SKM-1 (cell line): Measurements from ENCODE around the gene HIF1A.
"Not testable (repeated sequence)": the region's sequence is repeated elsewhere in the genome, so short reads cannot be mapped to it uniquely, and the experiment has no call there.

ENCODE experiments used
- DNase-seq: peaks from one replicate; lab custom pipeline; 2025; ENCODE audit not compliant: unreplicated experiment; lab: John Stamatoyannopoulos, UW

HIF1A gene

GRCh38 chr14:61746346-61746745 is 51.0 kb downstream of the HIF1A start:
- not testable (repeated sequence) for DNase-seq

GRCh38 chr14:61746881-61747280 is 51.6 kb downstream of the HIF1A start:
- DNase-seq = no peak

GRCh38 chr14:61747342-61747741 is 52.0 kb downstream of the HIF1A start:
- DNase-seq = no peak

GRCh38 chr14:61749264-61749663 is 54.0 kb downstream of the HIF1A start:
- no peak for DNase-seq

GRCh38 chr14:61749867-61750266 is 54.6 kb downstream of the HIF1A start:
- DNase-seq = no peak

- peak; percentile 35 for DNase-seq
Observed at GRCh38 chr14:61750708-61751474, 55.6 kb downstream of the HIF1A start.

GRCh38 chr14:61751475-61751989 is 56.2 kb downstream of the HIF1A start:
- no peak for DNase-seq

GRCh38 chr14:61752626-61753025 is 57.3 kb downstream of the HIF1A start:
- DNase-seq = no peak

GRCh38 chr14:61753631-61754030 is 58.3 kb downstream of the HIF1A start:
- no peak for DNase-seq

- no peak for DNase-seq
Observed at GRCh38 chr14:61754627-61755381, 59.5 kb downstream of the HIF1A start.

- DNase-seq = not testable (repeated sequence)
Observed at GRCh38 chr14:61755382-61755742, 60.0 kb downstream of the HIF1A start.

- DNase-seq = no peak
Observed at GRCh38 chr14:61756135-61756534, 60.8 kb downstream of the HIF1A start.

- no peak for DNase-seq
Observed at GRCh38 chr14:61759878-61760277, 64.6 kb downstream of the HIF1A start.

- DNase-seq = no peak
Observed at GRCh38 chr14:61761557-61761956, 66.2 kb downstream of the HIF1A start.

GRCh38 chr14:61761959-61762786 is 66.9 kb downstream of the HIF1A start, which contains the start of gene SNAPC1:
SNAPC1 (plus strand) TSS chr14:61762420; CDS start chr14:61762461, 41 bp downstream.
- DNase-seq = peak; percentile 78

- DNase-seq = no peak
Observed at GRCh38 chr14:61764342-61765122, 69.2 kb downstream of the HIF1A start.

- DNase-seq = no peak
Observed at GRCh38 chr14:61765225-61765943, 70.1 kb downstream of the HIF1A start.

- DNase-seq = no peak
Observed at GRCh38 chr14:61766151-61766550, 70.8 kb downstream of the HIF1A start.

- no peak for DNase-seq
Observed at GRCh38 chr14:61768240-61768639, 72.9 kb downstream of the HIF1A start.

- no peak for DNase-seq
Observed at GRCh38 chr14:61769893-61770292, 74.6 kb downstream of the HIF1A start.
